HAP-1 (cell line): ENCODE results near the gene SFI1.
"Not testable (repeated sequence)": the region's sequence is repeated elsewhere in the genome, so short reads cannot be mapped to it uniquely, and the experiment has no call there.

Experiments used
- DNase-seq, 2 experiments: peaks; one replicate each; pipeline ENCODE4 v3.0.0-alpha.2; 2016 to 2020; ENCODE audit warnings: low spot score in 2 of 2
- H3K27me3 ChIP-seq: fragments of 250-450 bp; sonication (Bioruptor Pico); 2 replicates; pipeline ENCODE4 v1.5.1; 2020; ENCODE audit warnings: low read depth, mild to moderate bottlenecking, moderate library complexity
- H3K36me3 ChIP-seq: fragments of 250-450 bp; sonication (Bioruptor Pico); replicated peaks from 2 replicates; pipeline ENCODE4 v1.5.1; 2020; ENCODE audit warnings: mild to moderate bottlenecking
- H3K4me1 ChIP-seq: fragments of 250-450 bp; sonication (Bioruptor Pico); 2 replicates; pipeline ENCODE4 v1.5.1; 2020; ENCODE audit warnings: mild to moderate bottlenecking
- H3K4me3 ChIP-seq: fragments of 250-450 bp; sonication (Bioruptor Pico); 2 replicates; pipeline ENCODE4 v1.5.1; 2020; ENCODE audit warnings: mild to moderate bottlenecking, moderate library complexity
- H3K9me3 ChIP-seq: fragments of 250-450 bp; sonication (Bioruptor Pico); 2 replicates; pipeline ENCODE4 v1.5.1; 2020; ENCODE audit warnings: mild to moderate bottlenecking, moderate library complexity
- in situ Hi-C: fragments of 300-500 bp; cut with MboI; formaldehyde crosslinking; loops from 3 replicates; pipeline ENCODE4 v1.14.3; 2020; ENCODE audit warnings: low sequenced_read_pairs, inconsistent platforms, mixed read lengths

Gene SFI1

GRCh38 chr22:31503211-31503964, 7.1 kb downstream of the SFI1 start:
- H3K9me3 ChIP-seq, result peaks cover 3% of the 10 kb centered on the region; the same call in 1 of the 2 replicates
- in situ Hi-C loops, result no loop called here
- H3K4me1 ChIP-seq, result peaks cover 8% of the 10 kb centered on the region
- H3K4me3 ChIP-seq, result no peak overlapping the region
- H3K27me3 ChIP-seq, result no peaks in the 10 kb centered on the region
- DNase-seq, result no peak
- H3K36me3 ChIP-seq, result no peaks in the 10 kb centered on the region

GRCh38 chr22:31504282-31504681, 7.9 kb downstream of the SFI1 start:
- peak in 1 of 2 experiments; percentile 52 for DNase-seq
- Histone ChIP-seq H3K9me3 (peaks cover 3% of the 10 kb centered on the region; the same call in 1 of the 2 replicates), H3K4me1 (peaks cover 8% of the 10 kb centered on the region), H3K36me3 (no peaks in the 10 kb centered on the region; the same call in 1 of the 2 replicates), H3K4me3 (no peak overlapping the region), H3K27me3 (no peaks in the 10 kb centered on the region)
- in situ Hi-C loops, result no loop called here

GRCh38 chr22:31507517-31507916, 11.2 kb downstream of the SFI1 start:
- H3K36me3 ChIP-seq, H3K4me3 ChIP-seq, H3K4me1 ChIP-seq, DNase-seq, H3K9me3 ChIP-seq, in situ Hi-C loops, H3K27me3 ChIP-seq: not testable (repeated sequence)

GRCh38 chr22:31508536-31508935, 12.2 kb downstream of the SFI1 start:
- no peaks in the 10 kb centered on the region for H3K27me3 ChIP-seq
- H3K4me1 ChIP-seq, result peaks cover 8% of the 10 kb centered on the region
- in situ Hi-C loops, result no loop called here
- H3K9me3 ChIP-seq, result peaks cover 3% of the 10 kb centered on the region; the same call in 1 of the 2 replicates
- no peak overlapping the region for H3K4me3 ChIP-seq
- no peaks in the 10 kb centered on the region; the same call in 1 of the 2 replicates for H3K36me3 ChIP-seq
- DNase-seq, result no peak

- no peaks in the 10 kb centered on the region for H3K27me3 ChIP-seq
- no peak overlapping the region for H3K4me3 ChIP-seq
- in situ Hi-C loops, result no loop called here
- H3K4me1 ChIP-seq, result peaks cover 4% of the 10 kb centered on the region
- DNase-seq, result no peak
- H3K36me3 ChIP-seq, result no peaks in the 10 kb centered on the region; the same call in 1 of the 2 replicates
- H3K9me3 ChIP-seq, result peaks cover 3% of the 10 kb centered on the region; the same call in 1 of the 2 replicates
Observed at GRCh38 chr22:31509061-31509762, 12.9 kb downstream of the SFI1 start.

GRCh38 chr22:31520051-31520450, 23.7 kb downstream of the SFI1 start:
- no peaks in the 10 kb centered on the region for H3K9me3 ChIP-seq
- no peak for DNase-seq
- in situ Hi-C loops, result no loop called here
- no peaks in the 10 kb centered on the region for H3K4me1 ChIP-seq
- H3K27me3 ChIP-seq, result no peaks in the 10 kb centered on the region
- no peaks in the 10 kb centered on the region for H3K36me3 ChIP-seq
- no peak overlapping the region for H3K4me3 ChIP-seq

- H3K27me3 ChIP-seq, in situ Hi-C loops, H3K9me3 ChIP-seq, DNase-seq, H3K36me3 ChIP-seq, H3K4me3 ChIP-seq, H3K4me1 ChIP-seq: not testable (repeated sequence)
Observed at GRCh38 chr22:31524132-31524531, 27.8 kb downstream of the SFI1 start.

GRCh38 chr22:31526270-31526669, 29.9 kb downstream of the SFI1 start:
- H3K36me3 ChIP-seq, result no peaks in the 10 kb centered on the region; the same call in 1 of the 2 replicates
- in situ Hi-C loops, result no loop called here

GRCh38 chr22:31530823-31531195, 34.5 kb downstream of the SFI1 start:
- Histone ChIP-seq H3K36me3 (no peaks in the 10 kb centered on the region; the same call in 1 of the 2 replicates), H3K4me1 (no peaks in the 10 kb centered on the region), H3K9me3 (no peaks in the 10 kb centered on the region), H3K4me3 (no peak overlapping the region), H3K27me3 (no peaks in the 10 kb centered on the region)
- DNase-seq, result no peak
- in situ Hi-C loops, result no loop called here

More at GRCh38 chr22:31526270-31526669, 29.9 kb downstream of the SFI1 start:
- H3K4me1 ChIP-seq, result no peaks in the 10 kb centered on the region
- no peaks in the 10 kb centered on the region for H3K9me3 ChIP-seq
- DNase-seq, result no peak
- no peaks in the 10 kb centered on the region for H3K27me3 ChIP-seq
- H3K4me3 ChIP-seq, result no peak overlapping the region

GRCh38 chr22:31532060-31532459, 35.7 kb downstream of the SFI1 start:
- Histone ChIP-seq H3K27me3 (no peaks in the 10 kb centered on the region), H3K4me3 (no peak overlapping the region), H3K9me3 (no peaks in the 10 kb centered on the region), H3K4me1 (no peaks in the 10 kb centered on the region), H3K36me3 (no peaks in the 10 kb centered on the region; the same call in 1 of the 2 replicates)
- no peak for DNase-seq
- in situ Hi-C loops, result no loop called here

- no peaks in the 10 kb centered on the region for H3K4me1 ChIP-seq
- in situ Hi-C loops, result no loop called here
- no peaks in the 10 kb centered on the region for H3K9me3 ChIP-seq
- no peak for DNase-seq
- H3K4me3 ChIP-seq, result no peak overlapping the region
- no peaks in the 10 kb centered on the region; the same call in 1 of the 2 replicates for H3K36me3 ChIP-seq
- no peaks in the 10 kb centered on the region for H3K27me3 ChIP-seq
Observed at GRCh38 chr22:31533374-31533773, 37.0 kb downstream of the SFI1 start.

- Histone ChIP-seq H3K4me1 (no peaks in the 10 kb centered on the region), H3K27me3 (no peaks in the 10 kb centered on the region), H3K36me3 (no peaks in the 10 kb centered on the region; the same call in 1 of the 2 replicates), H3K4me3 (no peak overlapping the region), H3K9me3 (no peaks in the 10 kb centered on the region)
- no peak for DNase-seq
- in situ Hi-C loops, result no loop called here
Observed at GRCh38 chr22:31537019-31537535, 40.7 kb downstream of the SFI1 start.

- Histone ChIP-seq H3K4me1 (no peaks in the 10 kb centered on the region), H3K27me3 (no peaks in the 10 kb centered on the region), H3K36me3 (no peaks in the 10 kb centered on the region; the same call in 1 of the 2 replicates), H3K4me3 (no peak overlapping the region), H3K9me3 (no peaks in the 10 kb centered on the region)
- in situ Hi-C loops, result no loop called here
- DNase-seq, result no peak
Observed at GRCh38 chr22:31538815-31539214, 42.5 kb downstream of the SFI1 start.

GRCh38 chr22:31540166-31540565, 43.8 kb downstream of the SFI1 start:
- DNase-seq, H3K9me3 ChIP-seq, H3K4me1 ChIP-seq, H3K4me3 ChIP-seq, in situ Hi-C loops, H3K27me3 ChIP-seq, H3K36me3 ChIP-seq: not testable (repeated sequence)
